H9 (cell line): ENCODE results near the gene GAPDH. TPM values are rescaled to one million over a fixed set of nuclear protein-coding genes. Genes with fewer than 3 reads are reported as not detected.

Experiments
- DNase-seq: peaks from one replicate; pipeline ENCODE4 v3.0.0-alpha.2; 2017
- H2AFZ ChIP-seq: one replicate; pipeline ENCODE4 v1.6.1; 2013; ENCODE audit warnings: mild to moderate bottlenecking, low read length, control low read depth, moderate library complexity
- H2AK5ac ChIP-seq: 2 replicates; pipeline ENCODE4 v1.6.1; 2013; ENCODE audit warnings: low read length, control low read depth, mixed read lengths; ENCODE audit not compliant: insufficient read length
- H2BK120ac ChIP-seq: one replicate; pipeline ENCODE4 v1.6.1; 2013; ENCODE audit warnings: low read depth, mild to moderate bottlenecking, low read length, control low read depth, inconsistent platforms; ENCODE audit not compliant: poor library complexity, severe bottlenecking
- H2BK12ac ChIP-seq: 2 replicates; pipeline ENCODE4 v1.6.1; 2013; ENCODE audit warnings: low read length, control low read depth, mixed read lengths, low read depth; ENCODE audit not compliant: insufficient read length
- H2BK15ac ChIP-seq: 2 replicates; pipeline ENCODE4 v1.6.1; 2013; ENCODE audit warnings: low read depth, low read length, control low read depth
- H2BK20ac ChIP-seq: one replicate; pipeline ENCODE4 v1.6.1; 2013; ENCODE audit warnings: low read depth, mild to moderate bottlenecking, low read length, control low read depth, inconsistent platforms; ENCODE audit not compliant: poor library complexity, severe bottlenecking
- H2BK5ac ChIP-seq: 2 replicates; pipeline ENCODE4 v1.6.1; 2013; ENCODE audit warnings: low read length, control low read depth, mixed read lengths; ENCODE audit not compliant: insufficient read length
- H3K14ac ChIP-seq: 2 replicates; pipeline ENCODE4 v1.6.1; 2013; ENCODE audit warnings: low read length, control low read depth; ENCODE audit not compliant: insufficient read depth
- H3K18ac ChIP-seq: 2 replicates; pipeline ENCODE4 v1.6.1; 2013; ENCODE audit warnings: low read depth, mild to moderate bottlenecking, mixed read lengths, low read length, control low read depth; ENCODE audit not compliant: insufficient read length
- H3K23ac ChIP-seq: 2 replicates; pipeline ENCODE4 v1.6.1; 2013; ENCODE audit warnings: low read length, control low read depth, mixed read lengths, low read depth; ENCODE audit not compliant: insufficient read length
- H3K23me2 ChIP-seq: 2 replicates; pipeline ENCODE4 v1.6.1; 2013; ENCODE audit warnings: low read depth, mild to moderate bottlenecking, mixed read lengths, low read length, control low read depth; ENCODE audit not compliant: insufficient read length, poor library complexity, severe bottlenecking
- H3K27ac ChIP-seq: 2 replicates; pipeline ENCODE4 v1.5.1; 2013; ENCODE audit warnings: low read length, control low read depth, mixed read lengths, low read depth; ENCODE audit not compliant: insufficient read length
- H3K27me3 ChIP-seq: 2 replicates; pipeline ENCODE4 v1.6.1; 2013; ENCODE audit warnings: low read length, control low read depth, inconsistent platforms; ENCODE audit not compliant: insufficient read depth
- H3K4ac ChIP-seq: 2 replicates; pipeline ENCODE4 v1.6.1; 2013; ENCODE audit warnings: low read depth, mild to moderate bottlenecking, control low read depth, inconsistent platforms, low read length, moderate library complexity
- H3K4me1 ChIP-seq: 2 replicates; pipeline ENCODE4 v1.6.1; 2013; ENCODE audit warnings: low read length, control low read depth, inconsistent platforms; ENCODE audit not compliant: insufficient read depth
- H3K4me2 ChIP-seq: 2 replicates; pipeline ENCODE4 v1.6.1; 2013; ENCODE audit warnings: low read length, control low read depth, mixed read lengths; ENCODE audit not compliant: insufficient read length, insufficient read depth
- H3K56ac ChIP-seq: 2 replicates; pipeline ENCODE4 v1.6.1; 2013; ENCODE audit warnings: low read depth, mild to moderate bottlenecking, mixed read lengths, low read length, control low read depth; ENCODE audit not compliant: insufficient read length
- H3K79me1 ChIP-seq: 2 replicates; pipeline ENCODE4 v1.6.1; 2013; ENCODE audit warnings: low read depth, mild to moderate bottlenecking, moderate library complexity, low read length, control low read depth, inconsistent platforms; ENCODE audit not compliant: insufficient read depth, poor library complexity, severe bottlenecking
- H3K79me2 ChIP-seq: 2 replicates; pipeline ENCODE4 v1.6.1; 2013; ENCODE audit warnings: low read length, control low read depth, inconsistent platforms; ENCODE audit not compliant: insufficient read depth
- H3K9ac ChIP-seq: 2 replicates; pipeline ENCODE4 v1.6.1; 2013; ENCODE audit warnings: low read length, control low read depth, mixed read lengths; ENCODE audit not compliant: insufficient read length; ENCODE audit errors: extremely low read depth
- H3K9me3 ChIP-seq: one replicate; pipeline ENCODE4 v1.6.1; 2013; ENCODE audit warnings: low read depth, low read length, inconsistent platforms; ENCODE audit not compliant: control insufficient read depth
- H3T11ph ChIP-seq: one replicate; pipeline ENCODE4 v1.6.1; 2013; ENCODE audit warnings: mild to moderate bottlenecking, low read length, control low read depth, inconsistent platforms
- H4K20me1 ChIP-seq: one replicate; pipeline ENCODE4 v1.6.1; 2013; ENCODE audit not compliant: control insufficient read depth, insufficient read length, insufficient read depth
- H4K5ac ChIP-seq: 2 replicates; pipeline ENCODE4 v1.6.1; 2013; ENCODE audit warnings: low read depth, mild to moderate bottlenecking, mixed read lengths, low read length, control low read depth; ENCODE audit not compliant: insufficient read length
- H4K8ac ChIP-seq: replicated peaks from 2 replicates; pipeline ENCODE4 v1.6.1; 2013; ENCODE audit warnings: low read length, control low read depth, mixed read lengths, low read depth; ENCODE audit not compliant: insufficient read length
- H4K91ac ChIP-seq: 2 replicates; pipeline ENCODE4 v1.6.1; 2013; ENCODE audit warnings: low read depth, mild to moderate bottlenecking, moderate library complexity, mixed read lengths, low read length, control low read depth; ENCODE audit not compliant: insufficient read length
- H3K27ac Mint-ChIP-seq, 3 experiments: 2 replicates in 2 of 3; 3 replicates in 1 of 3; pipeline ENCODE4 v1.8.0; 2020 to 2021; ENCODE audit warnings: mixed read lengths in 3 of 3, mild to moderate bottlenecking in 1 of 3, moderate library complexity in 1 of 3
- H3K27me3 Mint-ChIP-seq: 2 replicates; pipeline ENCODE4 v1.8.0; 2021; ENCODE audit warnings: low read depth, mild to moderate bottlenecking, moderate library complexity, mixed read lengths
- H3K36me3 Mint-ChIP-seq, 3 experiments: 2 replicates in 2 of 3; 3 replicates in 1 of 3; pipeline ENCODE4 v1.8.0; 2020 to 2021; ENCODE audit warnings: low read depth in 3 of 3, mixed read lengths in 3 of 3; ENCODE audit not compliant: insufficient read depth in 1 of 3
- H3K4me1 Mint-ChIP-seq, 2 experiments: 2 replicates each; pipeline ENCODE4 v1.8.0; 2020; ENCODE audit warnings: mixed read lengths in 2 of 2
- H3K4me3 Mint-ChIP-seq, 2 experiments: 2 replicates in 1 of 2; 3 replicates in 1 of 2; pipeline ENCODE4 v1.8.0; 2020 to 2021; ENCODE audit warnings: mild to moderate bottlenecking in 2 of 2, mixed read lengths in 2 of 2, moderate library complexity in 1 of 2
- H3K9me3 Mint-ChIP-seq, 2 experiments: 2 replicates in 1 of 2; 3 replicates in 1 of 2; pipeline ENCODE4 v1.8.0; 2020; ENCODE audit warnings: mild to moderate bottlenecking in 2 of 2, mixed read lengths in 2 of 2, moderate library complexity in 1 of 2
- WGBS: extraction: QIAGEN DNeasy Blood & Tissue Kit; methylation state at CpG from one replicate; pipeline ENCODE4 v1.1.7; 2013; ENCODE audit warnings: missing lambda C conversion rate, low lambda C conversion rate, mixed read lengths; ENCODE audit not compliant: insufficient read length; ENCODE audit errors: extremely low coverage; 5-methylcytosine and 5-hydroxymethylcytosine counted together
- total RNA-seq: library from RNA; stranded (reverse); gene quantifications from 2 replicates; pipeline ENCODE4 v1.2.1, GENCODE V29; 2021
- TF ChIP-seq, protein P1 (sequence below): fragments of 200-600 bp; sonication (generic); conservative IDR thresholded peaks from 3 replicates; pipeline ENCODE4 v1.8.0; 2021; ENCODE audit warnings: antibody characterized with exemption, mild to moderate bottlenecking

Gene GAPDH
- total RNA-seq, 1 experiment from 2014 or later: 4,581 TPM

DNA sequence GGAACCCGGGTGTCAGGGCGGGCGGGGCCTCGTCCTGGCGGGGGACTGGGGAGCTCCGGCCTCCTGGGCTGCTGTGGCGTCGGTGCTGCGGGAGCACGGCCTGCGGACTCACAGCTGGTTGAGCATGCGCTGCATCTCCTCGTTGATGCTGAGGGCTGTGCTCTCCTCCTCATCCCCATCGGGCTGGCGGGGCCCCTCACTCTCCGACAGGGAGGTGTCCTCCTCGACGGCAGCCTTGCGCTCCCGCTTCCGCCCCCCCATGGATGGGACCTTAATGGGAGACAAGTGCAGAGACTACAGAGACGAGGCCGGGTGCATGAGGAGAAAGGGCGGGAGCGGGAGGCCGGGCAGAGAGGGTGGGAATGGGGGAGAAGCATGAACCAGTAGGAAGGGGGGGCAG lies 14.2 kb downstream of the GAPDH start:
- no peaks in the 10 kb centered on the region; a peak in 1 of 5 replicates for H3K9me3 Mint-ChIP-seq
- Histone ChIP-seq H2BK120ac (no peak overlapping the region), H3K14ac (no peak overlapping the region; the same call in 1 of the 2 replicates), H3K23me2 (no peaks in the 10 kb centered on the region), H4K5ac (no peak overlapping the region), H3K4me1 (no peaks in the 10 kb centered on the region; the same call in 1 of the 2 replicates), H2BK15ac (no peak overlapping the region), H2AK5ac (no peak overlapping the region), H3K27ac (no peak overlapping the region), H4K91ac (no peak overlapping the region), H3K56ac (no peak overlapping the region), H2BK20ac (no peak overlapping the region), H3K4ac (no peak overlapping the region), H2AFZ (no peak overlapping the region), H3K27me3 (no peaks in the 10 kb centered on the region), H3K18ac (no peak overlapping the region), H3K9ac (no peak overlapping the region), H2BK5ac (no peak overlapping the region), H4K20me1 (no peaks in the 10 kb centered on the region), H2BK12ac (no peak overlapping the region), H3K79me2 (peaks cover 5% of the 10 kb centered on the region; the same call in 1 of the 2 replicates), H3K9me3 (no peaks in the 10 kb centered on the region), H3K4me2 (no peak overlapping the region), H4K8ac (no peak overlapping the region), H3K23ac (no peak overlapping the region), H3K79me1 (no peaks in the 10 kb centered on the region), H3T11ph (no peak overlapping the region)
- peaks cover 35 to 66% (median 50%) of the 10 kb centered on the region in 3 experiments for H3K36me3 Mint-ChIP-seq
- peak overlapping the region in 2 of 3 experiments; percentile 1 to 2; a peak in 2 of 7 replicates for H3K27ac Mint-ChIP-seq
- DNase-seq: no peak
- peaks cover 13 to 20% of the 10 kb centered on the region in 2 experiments for H3K4me1 Mint-ChIP-seq
- no peak overlapping the region for H3K4me3 Mint-ChIP-seq
- WGBS: no CpG with 5 or more reads among the region's 26 CpGs
- TF ChIP-seq, protein P1, sequence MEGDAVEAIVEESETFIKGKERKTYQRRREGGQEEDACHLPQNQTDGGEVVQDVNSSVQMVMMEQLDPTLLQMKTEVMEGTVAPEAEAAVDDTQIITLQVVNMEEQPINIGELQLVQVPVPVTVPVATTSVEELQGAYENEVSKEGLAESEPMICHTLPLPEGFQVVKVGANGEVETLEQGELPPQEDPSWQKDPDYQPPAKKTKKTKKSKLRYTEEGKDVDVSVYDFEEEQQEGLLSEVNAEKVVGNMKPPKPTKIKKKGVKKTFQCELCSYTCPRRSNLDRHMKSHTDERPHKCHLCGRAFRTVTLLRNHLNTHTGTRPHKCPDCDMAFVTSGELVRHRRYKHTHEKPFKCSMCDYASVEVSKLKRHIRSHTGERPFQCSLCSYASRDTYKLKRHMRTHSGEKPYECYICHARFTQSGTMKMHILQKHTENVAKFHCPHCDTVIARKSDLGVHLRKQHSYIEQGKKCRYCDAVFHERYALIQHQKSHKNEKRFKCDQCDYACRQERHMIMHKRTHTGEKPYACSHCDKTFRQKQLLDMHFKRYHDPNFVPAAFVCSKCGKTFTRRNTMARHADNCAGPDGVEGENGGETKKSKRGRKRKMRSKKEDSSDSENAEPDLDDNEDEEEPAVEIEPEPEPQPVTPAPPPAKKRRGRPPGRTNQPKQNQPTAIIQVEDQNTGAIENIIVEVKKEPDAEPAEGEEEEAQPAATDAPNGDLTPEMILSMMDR: no peak
- H3K27me3 Mint-ChIP-seq: no peaks in the 10 kb centered on the region
